Stomach smooth muscle (tissue), 2 donors: ENCODE data around the gene SLC39A11.
A peak's percentile ranks its signal among the peaks of the same experiment; 100 is the strongest.

Experiments
- H3K27ac ChIP-seq: one replicate; pipeline ENCODE4 v1.7.0; 2013; ENCODE audit warnings: mild to moderate bottlenecking, low read length, inconsistent platforms
- H3K27me3 ChIP-seq, 2 donors: one replicate each; pipeline ENCODE4 v1.7.0; 2013; ENCODE audit warnings: low read length in 2 of 2; ENCODE audit not compliant: insufficient read depth in 2 of 2, control insufficient read depth in 1 of 2
- H3K36me3 ChIP-seq, 2 donors: one replicate each; pipeline ENCODE4 v1.7.0; 2013; ENCODE audit warnings: low read length in 2 of 2; ENCODE audit not compliant: control insufficient read depth in 2 of 2, insufficient read depth in 2 of 2
- H3K4me1 ChIP-seq: one replicate; pipeline ENCODE4 v1.7.0; 2013; ENCODE audit warnings: low read length; ENCODE audit not compliant: control insufficient read depth, insufficient read depth
- H3K4me3 ChIP-seq, 2 donors: one replicate each; pipeline ENCODE4 v1.7.0; 2013; ENCODE audit warnings: low read length in 2 of 2
- H3K9ac ChIP-seq, 2 donors: one replicate each; pipeline ENCODE4 v1.7.0; 2013; ENCODE audit warnings: low read length in 2 of 2, mild to moderate bottlenecking in 1 of 2
- H3K9me3 ChIP-seq, 2 donors: one replicate each; pipeline ENCODE4 v1.7.0; 2013; ENCODE audit warnings: low read length in 2 of 2; ENCODE audit not compliant: control insufficient read depth in 2 of 2
- donor health status: healthy.
- donor health status: Pancreatic carcinoma.

SLC39A11 gene

GRCh38 chr17:73096211-73096610 is 3.7 kb upstream of the SLC39A11 start:
- Histone ChIP-seq H3K4me3 (no peak overlapping the region), H3K9ac (no peak overlapping the region), H3K27ac (no peak overlapping the region), H3K4me1 (peaks cover 14% of the 10 kb centered on the region), H3K9me3 (no peaks in the 10 kb centered on the region), H3K36me3 (no peaks in the 10 kb centered on the region), H3K27me3 (no peaks in the 10 kb centered on the region)

GRCh38 chr17:73093286-73093685 is 798 bp upstream of the SLC39A11 start:
- Histone ChIP-seq H3K9ac (no peak overlapping the region), H3K27me3 (no peaks in the 10 kb centered on the region), H3K4me3 (peak overlapping the region in 1 of 2 donors; percentile 82), H3K27ac (no peak overlapping the region), H3K36me3 (peaks cover 0 to 2% of the 10 kb centered on the region in 2 donors), H3K9me3 (no peaks in the 10 kb centered on the region), H3K4me1 (peaks cover 17% of the 10 kb centered on the region)

- Histone ChIP-seq H3K9me3 (no peaks in the 10 kb centered on the region), H3K36me3 (peaks cover 3 to 11% of the 10 kb centered on the region in 2 donors), H3K4me3 (peak overlapping the region; percentile 75 to 82), H3K9ac (peak overlapping the region; percentile 52 to 64), H3K4me1 (peaks cover 17% of the 10 kb centered on the region), H3K27me3 (no peaks in the 10 kb centered on the region), H3K27ac (no peak overlapping the region)
Measured at GRCh38 chr17:73091770-73092522, 542 bp downstream of the SLC39A11 start.

DNA sequence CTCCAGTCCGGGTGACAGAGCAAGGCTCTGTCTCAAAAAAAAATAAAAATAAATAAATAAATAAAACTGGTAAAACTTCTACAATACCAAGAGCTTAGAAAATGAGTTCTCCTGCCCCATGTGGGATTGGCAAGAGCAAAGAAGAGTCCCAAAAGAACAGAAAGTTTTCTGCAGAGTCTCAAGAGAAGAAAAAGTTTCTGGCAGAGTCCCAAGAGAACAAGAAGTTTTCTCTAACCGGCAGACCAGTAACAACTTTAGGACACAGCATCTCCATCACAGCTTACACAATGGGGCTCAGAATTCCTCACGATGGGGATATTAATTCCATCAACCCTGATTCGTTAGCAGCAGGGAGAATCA is 1.1 kb downstream of the SLC39A11 start:
- Histone ChIP-seq H3K36me3 (peaks cover 3 to 11% of the 10 kb centered on the region in 2 donors), H3K9me3 (no peaks in the 10 kb centered on the region), H3K27me3 (no peaks in the 10 kb centered on the region), H3K9ac (no peak overlapping the region), H3K4me3 (peak overlapping the region; percentile 75 to 82), H3K4me1 (peaks cover 17% of the 10 kb centered on the region), H3K27ac (no peak overlapping the region)

GRCh38 chr17:73090396-73091202 is 1.9 kb downstream of the SLC39A11 start:
- Histone ChIP-seq H3K27ac (no peak overlapping the region), H3K27me3 (no peaks in the 10 kb centered on the region), H3K9me3 (no peaks in the 10 kb centered on the region), H3K36me3 (peaks cover 3 to 11% of the 10 kb centered on the region in 2 donors), H3K4me3 (no peak overlapping the region), H3K4me1 (peaks cover 17% of the 10 kb centered on the region), H3K9ac (no peak overlapping the region)

DNA sequence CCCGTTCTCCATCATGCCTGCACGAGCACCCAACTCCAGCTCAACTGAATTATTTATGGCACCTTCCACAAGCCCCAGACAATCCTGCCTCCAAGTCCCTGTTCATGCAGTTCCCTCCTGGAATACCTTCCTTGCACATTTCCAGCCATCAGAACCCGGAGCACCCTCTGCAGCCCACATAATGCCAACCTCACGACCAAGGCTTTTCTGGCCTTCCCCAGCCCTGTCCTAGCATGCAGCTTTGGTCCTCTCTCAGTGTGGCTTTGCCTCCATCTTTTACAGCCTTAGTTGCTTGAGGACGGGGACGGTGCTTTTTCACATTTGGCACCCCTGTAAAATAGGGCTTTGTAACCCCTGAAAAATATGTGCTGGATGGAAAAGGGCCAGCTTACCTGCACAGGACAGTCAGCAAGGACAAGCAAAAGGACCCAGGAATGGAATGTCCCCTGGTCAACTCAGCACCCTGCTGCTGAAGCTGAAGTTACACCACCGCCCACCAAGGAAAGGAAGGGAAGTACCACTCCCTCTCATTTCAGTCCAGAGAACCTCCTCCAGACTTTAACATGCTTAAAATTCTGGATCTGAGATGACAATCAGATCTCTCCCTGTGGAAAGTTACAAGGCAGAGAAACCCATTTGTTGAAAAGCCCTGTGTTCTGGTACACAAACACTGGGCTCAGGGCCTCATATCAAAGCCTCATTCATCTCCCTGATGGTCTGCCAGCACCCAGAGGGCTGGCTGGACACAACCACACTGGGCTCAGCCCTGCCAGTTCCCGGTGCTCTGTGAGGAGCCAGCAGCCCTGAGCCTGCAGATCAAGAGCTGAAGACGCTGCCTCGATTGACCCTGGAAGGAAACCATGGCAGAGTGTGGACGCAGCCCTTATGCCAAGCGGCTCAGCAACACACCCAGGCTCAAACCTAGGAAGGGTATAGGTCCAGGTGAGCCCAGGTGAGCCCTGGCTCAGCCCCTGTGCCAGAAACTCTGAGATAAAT is 2.9 kb downstream of the SLC39A11 start:
- H3K27ac ChIP-seq = no peak overlapping the region
- no peaks in the 10 kb centered on the region for H3K27me3 ChIP-seq
- H3K4me3 ChIP-seq = no peak overlapping the region
- peaks cover 3 to 15% of the 10 kb centered on the region in 2 donors for H3K36me3 ChIP-seq
- peaks cover 17% of the 10 kb centered on the region for H3K4me1 ChIP-seq
- no peaks in the 10 kb centered on the region for H3K9me3 ChIP-seq
- no peak overlapping the region for H3K9ac ChIP-seq

GRCh38 chr17:73088561-73088960 is 3.9 kb downstream of the SLC39A11 start:
- no peak overlapping the region for H3K27ac ChIP-seq
- no peak overlapping the region for H3K4me3 ChIP-seq
- H3K9me3 ChIP-seq = no peaks in the 10 kb centered on the region
- H3K9ac ChIP-seq = no peak overlapping the region
- H3K36me3 ChIP-seq = peaks cover 3 to 21% of the 10 kb centered on the region in 2 donors
- H3K27me3 ChIP-seq = no peaks in the 10 kb centered on the region
- peaks cover 17% of the 10 kb centered on the region for H3K4me1 ChIP-seq

DNA sequence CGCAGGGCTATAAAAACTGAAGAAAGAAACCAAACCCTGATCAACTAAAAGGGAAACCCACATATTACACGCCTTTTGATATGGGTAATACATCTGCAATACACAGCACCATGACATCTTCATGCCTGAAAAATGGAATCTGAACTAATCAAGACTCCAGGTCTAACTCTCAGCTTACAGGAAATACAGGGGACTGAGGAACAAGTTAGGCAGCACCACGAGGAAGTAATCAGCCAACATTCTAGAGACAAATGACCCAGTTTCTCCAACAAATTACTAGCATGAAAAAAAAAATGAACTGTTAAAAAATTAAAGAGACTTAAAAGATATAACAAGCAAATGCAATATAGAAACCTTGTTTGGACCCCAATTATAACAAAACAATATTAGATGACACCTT is 9.1 kb downstream of the SLC39A11 start:
- Histone ChIP-seq H3K36me3 (peaks cover 8 to 21% of the 10 kb centered on the region in 2 donors), H3K4me1 (no peaks in the 10 kb centered on the region), H3K9me3 (no peaks in the 10 kb centered on the region), H3K4me3 (no peak overlapping the region), H3K27ac (no peak overlapping the region), H3K9ac (no peak overlapping the region), H3K27me3 (no peaks in the 10 kb centered on the region)

GRCh38 chr17:73074566-73074965 is 17.9 kb downstream of the SLC39A11 start:
- Histone ChIP-seq H3K4me1 (peaks cover 5% of the 10 kb centered on the region), H3K27me3 (no peaks in the 10 kb centered on the region), H3K27ac (no peak overlapping the region), H3K4me3 (no peak overlapping the region), H3K9me3 (no peaks in the 10 kb centered on the region), H3K9ac (no peak overlapping the region), H3K36me3 (no peaks in the 10 kb centered on the region)

- H3K9ac ChIP-seq = no peak overlapping the region
- H3K27ac ChIP-seq = no peak overlapping the region
- no peaks in the 10 kb centered on the region for H3K36me3 ChIP-seq
- H3K4me3 ChIP-seq = no peak overlapping the region
- H3K4me1 ChIP-seq = peaks cover 5% of the 10 kb centered on the region
- H3K27me3 ChIP-seq = no peaks in the 10 kb centered on the region
- no peaks in the 10 kb centered on the region for H3K9me3 ChIP-seq
Measured at GRCh38 chr17:73072219-73072962, 20.1 kb downstream of the SLC39A11 start.
